HPDE6-E6E7 (cell line): ENCODE measurements around the gene LHX1.

Experiments used
- DNase-seq: peaks from one replicate; pipeline ENCODE4 v3.0.0; 2011; ENCODE audit warnings: missing footprints; ENCODE audit errors: extremely low spot score

Gene LHX1

GRCh38 chr17:36972186-36972700 is 35.0 kb downstream of the LHX1 start:
- DNase-seq, result no peak

DNA sequence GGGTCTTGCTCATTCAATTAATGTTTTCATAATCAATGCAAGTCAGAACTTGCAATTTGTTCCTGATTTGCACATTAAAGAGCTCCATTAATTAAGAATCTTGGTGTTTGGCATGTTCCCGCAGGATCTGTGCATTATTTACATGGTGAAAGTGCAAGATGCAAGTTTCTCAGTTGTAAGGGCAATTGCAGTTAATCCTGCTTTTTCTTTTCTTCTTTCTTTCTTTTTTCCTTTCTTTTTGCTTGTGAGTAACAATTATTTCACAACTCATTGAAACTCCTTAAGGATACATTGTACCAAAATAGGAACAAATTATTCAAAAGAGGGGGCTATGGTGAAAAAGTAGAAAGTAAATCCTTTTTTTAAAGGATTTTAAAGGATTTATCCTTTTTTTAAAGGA is 35.6 kb downstream of the LHX1 start:
- no peak for DNase-seq

DNA sequence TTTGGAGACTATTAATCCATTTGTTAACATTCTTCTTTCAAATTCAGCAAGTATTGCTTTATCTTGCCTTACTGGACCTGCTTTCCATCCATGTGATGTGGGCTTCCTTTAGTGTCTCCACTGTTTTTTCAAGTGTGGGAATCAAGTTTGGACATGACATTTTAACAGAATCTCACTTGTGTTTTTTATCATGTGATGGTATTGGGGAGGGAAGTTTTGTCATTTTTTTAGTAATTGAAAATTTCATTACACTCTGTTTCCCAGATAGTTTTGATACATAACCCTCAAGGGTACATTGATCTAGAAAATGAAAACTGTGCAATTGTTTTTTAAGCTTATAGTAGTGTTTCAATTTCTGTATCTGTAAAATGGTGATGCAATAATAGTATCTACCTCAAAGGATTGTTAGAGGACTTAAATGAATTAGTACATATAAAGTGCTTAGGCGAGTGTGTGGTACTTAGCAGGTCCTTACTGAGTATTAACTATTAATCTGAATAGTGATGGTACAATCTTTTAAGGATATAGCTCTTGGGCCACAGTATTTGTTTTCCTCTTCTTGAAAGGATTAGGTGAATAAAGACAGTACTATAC is 38.7 kb downstream of the LHX1 start:
- DNase-seq, result no peak

DNA sequence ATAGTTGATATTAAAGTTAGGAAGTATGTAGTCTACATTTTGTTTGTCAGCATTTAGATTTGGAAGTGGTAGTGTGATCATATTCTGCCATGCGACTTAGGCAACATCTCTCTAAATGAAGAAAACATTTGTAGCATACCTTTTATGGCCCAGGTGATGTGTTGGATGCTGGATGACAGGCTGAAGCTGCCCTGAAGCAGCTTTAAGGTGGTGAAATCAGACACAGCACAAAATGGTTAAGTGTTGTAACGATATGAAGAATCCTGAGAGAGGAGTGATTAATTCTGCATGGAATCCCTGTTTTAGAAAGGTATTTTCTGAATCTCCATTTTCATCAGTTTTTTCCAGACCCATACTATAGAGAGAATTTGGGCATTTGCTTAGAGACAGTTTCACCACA is 39.8 kb downstream of the LHX1 start:
- DNase-seq, result no peak

DNA sequence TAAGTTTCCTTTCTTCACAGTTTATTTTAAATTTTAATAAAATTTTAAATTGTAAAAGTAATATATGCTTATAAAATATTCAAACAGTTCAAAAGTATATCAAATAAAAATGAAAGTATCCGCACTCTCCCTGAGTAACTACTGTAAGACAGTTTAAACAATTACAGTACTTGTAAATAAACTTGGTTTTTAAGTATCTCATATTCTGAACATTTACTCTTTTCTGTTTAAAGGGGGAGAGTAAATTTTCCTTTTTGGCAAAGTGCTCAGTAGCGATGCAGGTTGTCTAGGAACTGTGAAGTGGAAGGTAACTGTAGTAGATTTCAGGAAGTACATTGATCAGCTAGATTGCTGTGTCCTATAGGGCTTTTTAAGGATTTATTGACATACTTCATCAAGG is 40.3 kb downstream of the LHX1 start:
- no peak for DNase-seq

GRCh38 chr17:36978810-36979564 is 41.7 kb downstream of the LHX1 start:
- no peak for DNase-seq

DNA sequence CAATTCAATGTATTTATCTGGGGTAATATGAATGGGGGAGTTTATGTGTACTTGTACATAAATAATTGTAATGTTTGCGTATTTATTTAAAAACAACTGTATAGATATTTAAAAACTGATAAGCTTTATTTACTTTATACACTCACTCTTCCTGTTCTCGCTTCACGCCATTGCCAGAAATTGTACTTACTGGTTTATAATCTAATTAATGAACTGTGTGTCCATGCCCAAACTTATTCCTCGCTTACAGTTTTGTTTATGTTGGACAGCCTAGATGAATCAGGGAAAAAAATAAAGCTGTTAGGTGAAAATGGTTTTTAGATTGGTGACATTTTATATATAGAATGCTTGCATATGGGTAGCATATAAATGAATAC is 42.3 kb downstream of the LHX1 start:
- DNase-seq, result no peak

- DNase-seq, result no peak
These were observed 43.0 kb downstream of the LHX1 start for GRCh38 chr17:36980280-36980761.

DNA sequence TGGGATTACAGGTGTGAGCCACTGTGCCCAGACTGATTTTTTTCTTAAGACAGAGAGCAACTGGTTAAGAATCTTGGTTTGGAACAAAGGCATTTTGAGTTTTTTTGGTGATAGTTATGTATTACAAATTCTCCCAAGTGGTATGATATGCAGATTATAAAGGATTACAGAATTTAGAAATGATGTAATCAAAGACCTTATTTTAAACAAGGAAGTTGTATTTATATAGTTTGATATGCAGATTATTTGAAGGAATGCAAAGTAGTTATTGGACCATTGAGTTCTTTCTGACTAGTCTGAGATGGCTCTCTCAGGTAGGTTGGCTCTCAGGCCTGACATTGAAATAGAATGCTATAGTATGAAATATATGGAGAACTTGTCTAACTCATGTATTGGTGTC is 46.3 kb downstream of the LHX1 start:
- no peak for DNase-seq

- no peak for DNase-seq
These were observed 51.9 kb downstream of the LHX1 start for GRCh38 chr17:36989173-36989572.

- no peak for DNase-seq
These were observed 55.4 kb downstream of the LHX1 start for GRCh38 chr17:36992701-36993100.

DNA sequence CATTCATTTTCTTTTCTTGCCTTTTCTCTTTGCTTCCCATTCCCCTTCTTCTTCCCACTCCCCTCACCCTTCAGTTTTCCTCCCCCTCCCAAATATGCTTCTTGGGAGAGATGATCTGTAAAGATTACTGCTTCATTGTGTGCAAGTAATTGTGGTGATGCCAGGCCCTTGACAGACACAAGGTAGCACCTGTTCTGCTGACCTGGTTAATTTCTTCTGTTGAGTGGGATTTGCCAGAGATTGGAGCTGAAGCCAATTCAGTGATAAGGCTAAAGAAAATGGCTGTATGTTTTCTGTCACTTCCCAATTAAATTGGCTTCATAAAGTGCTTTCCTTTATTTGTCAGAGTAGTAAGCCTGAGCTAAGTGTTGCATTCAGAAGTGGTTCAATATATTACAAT is 56.0 kb downstream of the LHX1 start:
- DNase-seq, result no peak
